MV-4-11 (cell line): Measurements from ENCODE around the gene CSH1.
"Not testable (repeated sequence)": the region's sequence is repeated elsewhere in the genome, so short reads cannot be mapped to it uniquely, and the experiment has no call there.

Source experiments
- DNase-seq: peaks from one replicate; lab custom pipeline; 2025; lab: John Stamatoyannopoulos, UW

Gene CSH1

GRCh38 chr17:63903787-63904201 lies 7.4 kb upstream of the CSH1 start:
- peak; percentile 14 for DNase-seq

GRCh38 chr17:63901971-63902370 lies 5.6 kb upstream of the CSH1 start:
- DNase-seq, result not testable (repeated sequence)

GRCh38 chr17:63898899-63899798 lies 2.8 kb upstream of the CSH1 start:
- not testable (repeated sequence) for DNase-seq

- DNase-seq, result not testable (repeated sequence)
Observed at GRCh38 chr17:63894821-63895220, 1.6 kb downstream of the CSH1 start.

- DNase-seq, result not testable (repeated sequence)
Observed at GRCh38 chr17:63894021-63894420, 2.4 kb downstream of the CSH1 start.

GRCh38 chr17:63892316-63893037 lies 3.9 kb downstream of the CSH1 start:
- peak; percentile 3 for DNase-seq

- DNase-seq, result peak; percentile 48
Observed at GRCh38 chr17:63889026-63889848, 7.1 kb downstream of the CSH1 start.

- not testable (repeated sequence) for DNase-seq
Observed at GRCh38 chr17:63885119-63885518, 11.3 kb downstream of the CSH1 start.

GRCh38 chr17:63882626-63883126 lies 13.7 kb downstream of the CSH1 start:
- DNase-seq, result not testable (repeated sequence)

GRCh38 chr17:63881935-63882601 lies 14.3 kb downstream of the CSH1 start, which contains the start of gene GH2:
TSS of gene GH2 (minus strand) at chr17:63881944. CDS start at chr17:63881801, 143 bp downstream.
- no peak for DNase-seq

GRCh38 chr17:63881337-63881736 lies 15.0 kb downstream of the CSH1 start:
- not testable (repeated sequence) for DNase-seq

GRCh38 chr17:63880706-63881105 lies 15.7 kb downstream of the CSH1 start:
- DNase-seq, result no peak

- DNase-seq, result not testable (repeated sequence)
Observed at GRCh38 chr17:63878413-63878812, 18.0 kb downstream of the CSH1 start.

- not testable (repeated sequence) for DNase-seq
Observed at GRCh38 chr17:63874693-63875092, 21.7 kb downstream of the CSH1 start.

- not testable (repeated sequence) for DNase-seq
Observed at GRCh38 chr17:63874061-63874626, 22.2 kb downstream of the CSH1 start.

- DNase-seq, result not testable (repeated sequence)
Observed at GRCh38 chr17:63873577-63873976, 22.8 kb downstream of the CSH1 start, which contains the start of gene CSH2. TSS of gene CSH2 (minus strand) at chr17:63873677. CDS start at chr17:63873614, 63 bp downstream.

GRCh38 chr17:63871646-63872365 lies 24.6 kb downstream of the CSH1 start:
- not testable (repeated sequence) for DNase-seq

GRCh38 chr17:63870292-63870665 lies 26.1 kb downstream of the CSH1 start:
- not testable (repeated sequence) for DNase-seq

- DNase-seq, result not testable (repeated sequence)
Observed at GRCh38 chr17:63869491-63870291, 26.7 kb downstream of the CSH1 start.
